CD4-positive, alpha-beta T cell treated with Interleukin-17A for 1 hour (primary cell): ENCODE results near the gene LRP2.
"Not testable (repeated sequence)": the region's sequence is repeated elsewhere in the genome, so short reads cannot be mapped to it uniquely, and the experiment has no call there.

Experiments used
- DNase-seq: peaks from one replicate; pipeline ENCODE4 v3.0.0-alpha.2; 2020

Gene LRP2

GRCh38 chr2:169345486-169346437 lies 16.6 kb downstream of the LRP2 start:
- no peak for DNase-seq

GRCh38 chr2:169344736-169345485 lies 17.4 kb downstream of the LRP2 start:
- DNase-seq, result no peak

- DNase-seq, result no peak
These were observed 19.1 kb downstream of the LRP2 start for GRCh38 chr2:169343202-169343601.

- DNase-seq, result no peak
These were observed 22.7 kb downstream of the LRP2 start for GRCh38 chr2:169339657-169340056.

- DNase-seq, result no peak
These were observed 25.6 kb downstream of the LRP2 start for GRCh38 chr2:169336695-169337094.

- no peak for DNase-seq
These were observed 31.7 kb downstream of the LRP2 start for GRCh38 chr2:169330555-169331198.

GRCh38 chr2:169329688-169330554 lies 32.4 kb downstream of the LRP2 start:
- DNase-seq, result no peak

- DNase-seq, result no peak
These were observed 33.5 kb downstream of the LRP2 start for GRCh38 chr2:169328785-169329184.

GRCh38 chr2:169327837-169328236 lies 34.5 kb downstream of the LRP2 start:
- DNase-seq, result not testable (repeated sequence)

GRCh38 chr2:169325886-169326285 lies 36.4 kb downstream of the LRP2 start:
- DNase-seq, result not testable (repeated sequence)

- DNase-seq, result no peak
These were observed 37.6 kb downstream of the LRP2 start for GRCh38 chr2:169324581-169325260.

GRCh38 chr2:169323841-169324240 lies 38.5 kb downstream of the LRP2 start:
- DNase-seq, result no peak

- DNase-seq, result no peak
These were observed 41.8 kb downstream of the LRP2 start for GRCh38 chr2:169320561-169320960.

- DNase-seq, result no peak
These were observed 47.0 kb downstream of the LRP2 start for GRCh38 chr2:169315357-169315756.

GRCh38 chr2:169308349-169308748 lies 54.0 kb downstream of the LRP2 start:
- DNase-seq, result not testable (repeated sequence)

GRCh38 chr2:169304689-169305088 lies 57.6 kb downstream of the LRP2 start:
- not testable (repeated sequence) for DNase-seq

- no peak for DNase-seq
These were observed 58.6 kb downstream of the LRP2 start for GRCh38 chr2:169303579-169304305.

GRCh38 chr2:169302364-169302763 lies 60.0 kb downstream of the LRP2 start:
- no peak for DNase-seq

- DNase-seq, result no peak
These were observed 60.6 kb downstream of the LRP2 start for GRCh38 chr2:169301596-169302335.
